ENCODE measurements around the gene ATXN1.

GRCh38 chr6:16633961-16634360, 127.3 kb downstream of the ATXN1 start:
- TF ChIP-seq GATA3 (IDR thresholded peaks at IDR 0.05; ENCODE audit: low read depth, low read length) (no peak), GATA2 (IDR thresholded peaks at IDR 0.05; ENCODE audit: low read depth, low read length) (no peak)
